H1 (cell line): Measurements from ENCODE around the gene TMA7B. TPM values are rescaled to one million over a fixed set of nuclear protein-coding genes. Genes with fewer than 3 reads are reported as not detected.

Source experiments
- CHD7 ChIP-seq: fragments of 300-600 bp; sonication (generic); IDR thresholded peaks from 2 replicates; pipeline ENCODE4 v1.7.1; 2012; ENCODE audit warnings: low read length, moderate library complexity, mild to moderate bottlenecking, inconsistent platforms; ENCODE audit not compliant: insufficient replicate concordance
- EP300 ChIP-seq, 2 experiments: IDR thresholded peaks; 1 replicate in 1 of 2; 2 replicates in 1 of 2; pipeline ENCODE4 v1.6.1; 2011 to 2012; ENCODE audit warnings: low read depth in 2 of 2, low read length in 2 of 2, mild to moderate bottlenecking in 2 of 2, borderline replicate concordance in 1 of 2, inconsistent platforms in 1 of 2, moderate library complexity in 1 of 2
- EZH2 ChIP-seq: fragments of 200-600 bp; sonication (generic); IDR thresholded peaks from 2 replicates; pipeline ENCODE4 v1.7.1; 2012; ENCODE audit warnings: low read depth, mild to moderate bottlenecking, moderate library complexity, low read length, inconsistent platforms; ENCODE audit not compliant: severe bottlenecking
- KDM4A ChIP-seq: IDR thresholded peaks from one replicate; pipeline ENCODE4 v1.7.1; 2012; ENCODE audit warnings: low read depth, mild to moderate bottlenecking, moderate library complexity, low read length, inconsistent platforms; ENCODE audit not compliant: severe bottlenecking
- SIN3A ChIP-seq, 2 experiments: IDR thresholded peaks in 1 of 2; conservative IDR thresholded peaks in 1 of 2; 2 replicates each; pipeline ENCODE4 v1.6.1; 2011 to 2012; ENCODE audit warnings: low read length in 2 of 2, improper control_type of control experiment in 1 of 2, low read depth in 1 of 2, mild to moderate bottlenecking in 1 of 2
- SRF ChIP-seq: IDR thresholded peaks from 2 replicates; pipeline ENCODE4 v1.6.1; 2011; ENCODE audit warnings: mild to moderate bottlenecking, low read depth, low read length, moderate library complexity
- polyA plus RNA-seq, 7 experiments: library from polyadenylated mRNA; depleted of rRNA in 3 of 7; stranded (reverse) in 5 of 7; unstranded in 2 of 7; fragments of >200 nt in 5 of 7; fragments of 200-250 nt in 2 of 7; gene quantifications; 1 replicate in 5 of 7; 2 replicates in 1 of 7; 4 replicates in 1 of 7; pipeline versions ENCODE4 v1.2.1 to v1.2.3, GENCODE V29; 2011 to 2013; ENCODE audit warnings: missing spikeins in 2 of 7, mixed read lengths in 2 of 7
- total RNA-seq: library from RNA; stranded (reverse); fragmentation: NEBNext Ultra II Directional; extraction: Animal tissue kit (Norgen Biotek cat#: 25700); gene quantifications from 2 replicates; pipeline ENCODE4 v1.2.1, GENCODE V29; 2021

The TMA7B gene
- total and polyA plus RNA-seq, 2 of the 8 experiments (the other 6 are each of a cell fraction or from before 2014, with no cell fraction given) = not detected

- TF ChIP-seq EZH2 (no peak), SRF (no peak), KDM4A (no peak), CHD7 (no peak), EP300 (IDR thresholded peaks at IDR 0.05; ENCODE audit: borderline replicate concordance in 1 of 2, low read depth in 2 of 2, low read length in 2 of 2) (no peak), SIN3A (conservative IDR thresholded peaks at IDR 0.05 in 1 of 2, IDR thresholded peaks at IDR 0.05 in 1 of 2; ENCODE audit: low read depth in 1 of 2, low read length in 2 of 2) (no peak)
Measured at GRCh38 chr22:39946126-39946502, 14.1 kb upstream of the TMA7B start (continued).
